Stimulated activated CD4-positive, alpha-beta T cell treated with anti-CD3 and anti-CD28 coated beads, Interleukin-4, amount 100 ng/mL, for 48 hours (primary cell): Measurements from ENCODE around the gene RNASEL.
"Not testable (repeated sequence)": the region's sequence is repeated elsewhere in the genome, so short reads cannot be mapped to it uniquely, and the experiment has no call there.

Source experiments
- DNase-seq, 2 donors: peaks; one replicate each; pipeline ENCODE4 v3.0.0-alpha.2; 2020; ENCODE audit warnings: low read depth in 2 of 2

The RNASEL gene, protein sequence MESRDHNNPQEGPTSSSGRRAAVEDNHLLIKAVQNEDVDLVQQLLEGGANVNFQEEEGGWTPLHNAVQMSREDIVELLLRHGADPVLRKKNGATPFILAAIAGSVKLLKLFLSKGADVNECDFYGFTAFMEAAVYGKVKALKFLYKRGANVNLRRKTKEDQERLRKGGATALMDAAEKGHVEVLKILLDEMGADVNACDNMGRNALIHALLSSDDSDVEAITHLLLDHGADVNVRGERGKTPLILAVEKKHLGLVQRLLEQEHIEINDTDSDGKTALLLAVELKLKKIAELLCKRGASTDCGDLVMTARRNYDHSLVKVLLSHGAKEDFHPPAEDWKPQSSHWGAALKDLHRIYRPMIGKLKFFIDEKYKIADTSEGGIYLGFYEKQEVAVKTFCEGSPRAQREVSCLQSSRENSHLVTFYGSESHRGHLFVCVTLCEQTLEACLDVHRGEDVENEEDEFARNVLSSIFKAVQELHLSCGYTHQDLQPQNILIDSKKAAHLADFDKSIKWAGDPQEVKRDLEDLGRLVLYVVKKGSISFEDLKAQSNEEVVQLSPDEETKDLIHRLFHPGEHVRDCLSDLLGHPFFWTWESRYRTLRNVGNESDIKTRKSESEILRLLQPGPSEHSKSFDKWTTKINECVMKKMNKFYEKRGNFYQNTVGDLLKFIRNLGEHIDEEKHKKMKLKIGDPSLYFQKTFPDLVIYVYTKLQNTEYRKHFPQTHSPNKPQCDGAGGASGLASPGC

DNA sequence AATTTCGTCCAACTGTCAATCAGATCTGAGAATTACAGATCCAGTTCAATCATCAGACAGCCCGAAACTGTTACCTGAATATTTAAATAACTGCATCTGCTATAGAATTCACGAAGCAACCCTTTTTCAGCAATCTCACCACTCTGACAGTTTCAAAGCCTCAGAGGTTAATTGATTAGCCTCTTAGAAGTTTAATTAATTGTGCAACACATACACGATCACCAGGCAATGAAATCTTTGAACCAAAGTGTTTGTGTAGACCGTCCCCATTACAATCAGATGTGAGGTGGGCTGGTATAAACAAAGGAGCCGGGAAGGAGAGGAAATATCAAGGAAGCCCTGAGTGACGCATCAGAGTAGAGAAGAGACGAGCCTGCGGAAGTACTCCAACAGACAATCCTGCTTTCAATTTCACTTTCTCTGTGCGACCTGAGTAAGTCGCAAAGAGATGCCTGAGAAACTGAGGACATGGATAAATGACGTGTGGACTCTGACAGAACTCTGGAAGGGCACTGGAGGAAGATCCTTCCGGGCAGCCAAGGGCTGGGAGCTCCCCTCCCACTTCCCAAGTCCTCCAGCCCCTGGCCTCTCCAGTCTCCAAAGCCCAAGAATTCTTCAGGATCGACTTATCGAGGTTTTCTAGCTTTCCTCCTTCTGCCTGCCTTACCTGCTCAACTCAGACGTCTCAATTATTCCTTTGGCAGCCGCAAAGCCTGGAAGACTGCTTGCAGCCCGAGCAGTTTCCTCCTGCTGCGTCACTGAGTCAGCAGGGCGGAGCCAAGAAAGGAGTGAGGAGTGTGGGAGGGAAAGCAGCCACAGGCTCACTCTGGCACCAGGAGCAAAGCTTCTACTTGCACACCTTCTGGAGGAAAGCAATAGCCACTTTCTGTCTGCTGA is at the start of gene RNASEL:
Gene RNASEL, minus strand, starts transcription at position 757 of the 897 bp plus-strand sequence. CDS start 2,450 bp downstream, outside the sequence.
- DNase-seq, result peak in 1 of 2 donors; percentile 54

DNA sequence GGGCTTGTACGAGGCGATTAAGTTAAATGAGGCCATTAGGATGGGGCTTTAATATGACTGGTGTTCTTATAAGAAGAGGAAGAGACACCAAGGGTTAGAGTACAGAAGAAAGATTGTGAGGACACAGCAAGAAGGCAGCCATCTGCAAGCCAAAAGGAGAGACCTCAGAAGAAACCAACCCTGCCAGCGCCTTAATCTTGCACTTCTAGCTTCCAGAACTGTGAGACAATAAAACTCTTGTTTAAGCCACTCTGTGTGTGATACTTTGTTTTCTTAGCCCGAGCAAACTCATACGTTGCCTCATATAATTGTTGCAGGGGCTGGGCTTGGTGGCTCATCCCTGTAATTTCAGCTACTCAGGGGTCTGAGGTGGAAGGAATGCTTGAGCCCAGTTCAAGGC is 48.7 kb upstream of the RNASEL start:
- DNase-seq, result no peak

DNA sequence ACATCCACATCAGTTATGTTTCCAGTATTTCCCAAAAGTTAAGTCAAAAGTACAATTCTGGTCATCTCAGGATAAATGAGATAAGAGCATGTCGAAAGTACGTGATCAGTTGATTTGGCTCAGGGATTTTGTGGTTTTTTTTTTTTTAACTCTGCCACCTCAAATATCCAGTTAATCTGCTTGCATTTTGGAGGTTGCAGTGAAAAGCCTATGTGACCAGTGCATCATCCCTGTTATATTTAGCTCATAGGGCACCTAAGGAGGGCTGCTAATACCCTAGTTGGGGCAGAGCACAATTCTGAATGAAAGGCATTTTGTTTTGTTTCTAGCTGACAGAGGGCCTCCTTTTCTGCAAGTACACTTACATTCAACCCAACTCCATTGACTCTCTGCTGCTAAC is 46.8 kb upstream of the RNASEL start:
- no peak for DNase-seq

DNA sequence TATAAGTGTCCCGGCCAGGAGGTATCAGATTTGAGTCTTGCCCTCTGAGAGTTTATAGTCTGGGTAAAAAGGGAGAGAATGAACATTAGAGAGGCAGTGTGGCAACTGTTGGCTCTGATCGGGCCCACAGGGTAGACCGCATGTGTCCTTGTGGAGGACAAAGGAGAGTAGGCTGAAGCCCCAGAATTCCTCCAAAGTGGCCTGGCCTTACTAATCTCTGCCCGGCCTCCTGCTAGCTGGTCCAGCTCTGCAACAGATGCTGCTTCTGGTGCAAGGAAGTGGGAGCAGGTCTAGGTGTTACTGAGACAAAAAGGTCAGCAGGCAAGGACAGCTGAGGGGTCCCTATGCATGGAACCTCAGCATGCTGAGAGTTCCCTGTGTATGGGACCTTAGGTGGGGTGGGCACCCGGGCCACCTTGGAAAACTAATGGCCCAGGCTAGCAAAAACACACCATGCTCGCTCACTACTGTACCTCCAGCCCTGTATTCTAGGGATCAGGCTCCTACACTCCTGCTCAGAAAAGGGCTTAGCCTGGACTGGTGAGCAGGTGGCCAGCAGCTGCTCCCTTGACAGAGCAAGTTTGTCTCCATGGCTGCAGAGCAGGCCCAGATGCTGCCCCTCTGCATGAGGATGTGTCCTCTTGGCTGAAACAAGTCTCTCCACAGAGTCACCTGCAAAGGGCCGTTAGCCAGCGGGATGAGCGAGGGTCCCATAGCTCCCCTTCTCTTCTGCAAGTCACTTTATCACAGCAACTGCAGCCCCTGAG is 45.4 kb upstream of the RNASEL start:
- no peak for DNase-seq

DNA sequence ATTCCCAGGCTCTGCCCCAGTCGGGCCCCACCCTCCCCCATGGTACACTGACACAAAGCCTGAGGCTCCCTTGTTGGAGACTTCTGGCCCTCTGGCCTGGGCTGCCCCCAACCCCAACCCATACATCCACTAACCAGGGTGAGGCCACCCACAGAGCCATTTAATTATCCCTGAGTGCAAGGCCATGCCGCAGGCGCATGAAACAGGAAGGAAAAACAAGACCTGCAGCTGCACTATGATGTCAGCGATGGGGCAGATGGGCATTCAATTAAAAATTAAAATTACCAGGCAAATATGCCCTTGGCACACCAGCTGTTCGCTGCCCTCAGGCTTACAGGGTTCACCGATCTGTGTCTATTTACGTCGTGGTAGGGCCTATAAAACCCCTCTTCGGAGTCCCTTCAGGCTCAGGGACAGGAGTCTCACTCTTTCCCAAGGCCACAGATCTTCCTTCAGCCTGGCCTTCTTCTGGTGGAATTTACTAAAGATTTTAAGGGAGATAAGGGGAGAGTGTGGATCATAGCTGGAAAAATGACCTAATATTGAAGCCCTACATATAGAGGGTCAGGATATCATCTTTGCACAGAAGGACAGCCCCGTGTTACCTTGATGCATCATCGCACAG is 44.7 kb upstream of the RNASEL start:
- DNase-seq, result no peak

DNA sequence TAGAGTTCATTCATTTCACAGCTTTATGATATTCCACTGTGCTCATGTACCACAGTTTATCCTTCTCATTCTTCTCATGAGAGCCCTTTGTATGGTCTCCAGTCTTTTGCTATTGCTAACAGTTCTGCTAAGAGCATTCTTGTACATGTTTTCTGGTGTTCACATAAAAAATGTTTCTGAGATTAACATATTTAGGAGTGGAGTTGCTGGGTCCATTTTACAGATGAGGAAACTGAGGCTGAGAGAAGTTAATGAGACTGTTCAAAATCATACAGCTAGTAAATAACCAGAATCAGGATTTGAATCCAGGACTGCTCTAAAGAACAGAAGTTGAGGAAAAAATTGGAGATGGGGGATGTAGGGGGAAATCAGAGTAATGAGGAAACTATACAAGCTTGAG is 44.0 kb upstream of the RNASEL start:
- DNase-seq, result no peak

DNA sequence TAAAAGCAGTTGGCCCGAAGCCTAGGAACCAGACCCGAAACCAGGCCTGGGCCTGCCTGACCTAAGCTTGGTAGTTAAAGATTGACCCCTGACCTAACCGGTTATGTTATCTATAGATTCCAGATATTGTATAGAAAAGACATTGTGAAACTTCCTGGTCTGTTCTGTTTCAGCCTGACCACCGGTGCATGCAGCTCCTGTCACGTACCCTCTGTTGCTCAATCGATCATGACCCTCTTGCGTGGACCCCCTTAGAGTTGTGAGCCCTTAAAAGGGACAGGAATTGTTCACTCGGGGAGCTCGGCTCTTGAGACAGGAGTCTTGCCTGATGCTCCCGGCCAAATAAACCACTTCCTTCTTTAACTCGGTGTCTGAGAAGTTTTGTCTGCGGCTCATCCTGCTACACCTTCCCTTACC is 43.4 kb upstream of the RNASEL start:
- DNase-seq, result not testable (repeated sequence)

DNA sequence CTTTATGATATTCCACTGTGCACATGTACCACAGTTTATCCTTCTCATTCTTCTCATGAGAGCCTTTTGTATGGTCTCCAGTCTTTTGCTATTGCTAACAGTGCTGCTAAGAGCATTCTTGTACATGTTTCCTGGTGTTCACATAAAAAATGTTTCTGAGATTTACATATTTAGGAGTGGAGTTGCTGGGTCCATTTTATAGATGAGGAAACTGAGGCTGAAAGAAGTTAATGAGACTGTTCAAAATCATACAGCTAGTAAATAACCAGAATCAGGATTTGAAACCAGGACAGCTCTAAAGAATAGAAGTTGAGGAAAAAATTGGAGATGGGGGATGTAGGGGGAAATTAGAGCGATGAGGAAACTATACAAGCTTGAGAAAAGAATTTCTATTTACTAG is 42.9 kb upstream of the RNASEL start:
- no peak for DNase-seq

DNA sequence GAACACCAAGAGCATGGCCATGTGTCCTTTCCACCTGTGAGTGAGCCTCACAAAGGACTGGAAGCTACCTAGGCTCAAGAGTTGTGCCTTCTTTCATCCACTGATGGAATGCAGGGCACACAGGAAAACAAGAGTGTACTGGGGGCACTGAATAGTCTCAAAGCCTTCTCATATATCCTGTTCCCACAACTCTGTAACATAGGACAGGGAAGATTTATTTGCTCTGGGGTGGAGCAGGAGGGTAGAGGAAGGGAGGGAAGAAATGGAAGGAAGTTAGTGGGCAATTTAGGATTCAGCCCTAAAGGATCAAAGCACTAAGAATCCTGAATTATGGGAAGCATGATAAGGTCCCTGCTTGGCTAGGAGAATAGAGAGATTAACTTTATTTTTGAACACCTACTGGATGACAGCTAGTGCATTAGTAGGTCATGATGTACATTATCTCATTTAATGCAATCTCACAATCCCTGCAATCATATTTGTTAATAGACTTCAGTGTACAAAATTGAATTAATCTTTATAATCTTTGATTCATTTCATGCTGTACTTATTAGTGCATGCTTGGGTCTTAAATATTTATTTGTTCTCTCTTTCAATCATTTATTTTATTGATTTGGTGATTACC is 42.1 kb upstream of the RNASEL start:
- DNase-seq, result no peak

DNA sequence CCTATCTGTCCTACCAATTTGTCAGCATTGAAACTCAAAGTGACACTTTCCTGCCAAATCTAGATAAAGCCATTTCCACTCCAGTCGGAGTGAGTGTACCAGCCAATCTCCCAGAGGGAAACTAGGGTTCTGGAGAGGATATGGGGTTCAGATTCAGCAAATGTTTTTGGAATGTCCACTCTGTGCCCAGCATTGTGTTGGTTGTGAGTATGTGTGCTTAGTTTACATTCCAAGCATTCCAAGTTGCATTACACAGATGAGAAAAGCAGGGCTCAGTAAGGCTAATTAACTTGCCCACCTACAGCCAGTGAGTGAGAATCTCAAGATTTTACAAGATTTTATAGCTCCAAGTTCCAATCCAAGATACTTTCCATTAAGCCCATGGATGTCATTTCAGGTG is 41.5 kb upstream of the RNASEL start:
- no peak for DNase-seq

DNA sequence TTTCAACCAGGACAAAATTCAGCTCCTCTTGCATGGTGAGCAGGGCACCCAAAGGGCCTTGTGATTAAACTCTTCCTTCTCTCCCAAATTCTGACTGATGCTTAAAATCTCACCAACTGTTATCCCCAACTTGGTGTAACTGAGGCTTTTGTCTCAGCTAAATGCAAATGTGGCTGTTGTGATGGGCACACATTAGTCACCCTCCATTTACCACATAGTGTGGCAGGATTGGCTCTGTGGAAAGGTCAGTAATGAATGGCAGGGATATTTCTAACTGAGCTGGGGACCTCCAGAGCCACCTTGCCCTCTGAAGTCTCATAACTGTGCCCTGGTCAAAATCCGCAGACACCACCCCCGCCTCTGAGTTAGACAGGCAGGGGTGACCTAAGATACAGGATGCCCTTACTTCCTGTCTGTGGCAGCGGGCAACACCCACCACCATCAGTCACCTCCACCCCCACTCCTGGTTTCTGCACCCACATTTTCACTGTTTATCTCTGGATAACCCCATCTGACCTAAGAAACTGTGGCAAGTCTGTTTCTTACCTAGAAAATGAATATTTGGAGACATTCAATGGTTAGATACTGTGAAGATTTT is 40.5 kb upstream of the RNASEL start:
- peak; percentile 30 to 66 for DNase-seq

DNA sequence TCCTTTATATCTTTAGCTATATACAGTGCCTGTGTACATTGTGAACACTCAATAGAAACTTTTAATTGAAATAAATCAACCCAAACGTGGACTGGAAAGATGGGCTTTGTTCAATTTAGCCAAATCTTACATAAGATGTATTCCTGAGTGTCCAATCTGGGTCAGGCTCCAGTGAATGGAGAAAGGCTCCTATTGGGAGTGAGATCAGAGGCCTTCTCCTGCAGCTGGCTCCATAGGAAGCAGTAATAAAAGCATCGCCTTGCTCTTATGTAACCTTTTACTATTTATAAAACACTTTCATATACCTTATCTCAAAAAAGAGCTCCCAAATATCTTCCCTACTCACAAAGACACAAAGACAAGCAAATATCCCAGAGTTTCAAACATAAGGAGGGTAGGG is 40.0 kb upstream of the RNASEL start:
- DNase-seq, result no peak

DNA sequence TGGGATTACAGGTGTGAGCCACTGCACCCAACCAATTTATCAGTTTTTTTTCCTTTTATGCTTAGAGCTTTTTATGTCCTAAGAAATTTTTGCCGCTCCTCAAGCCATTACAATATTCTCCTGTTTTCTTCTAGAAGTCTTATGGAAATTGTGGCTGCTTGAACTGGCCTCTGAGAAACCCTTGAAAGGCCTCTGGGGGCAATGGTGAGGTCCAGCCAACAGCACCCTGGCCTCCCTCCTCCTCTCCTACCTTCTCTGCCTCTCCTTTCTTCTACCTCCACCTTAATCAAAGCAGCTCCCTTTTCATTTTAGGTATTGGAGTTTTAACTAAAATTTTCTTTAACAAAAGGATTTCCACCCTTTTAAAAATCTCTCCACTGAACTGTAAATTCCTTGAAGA is 39.6 kb upstream of the RNASEL start:
- no peak for DNase-seq

DNA sequence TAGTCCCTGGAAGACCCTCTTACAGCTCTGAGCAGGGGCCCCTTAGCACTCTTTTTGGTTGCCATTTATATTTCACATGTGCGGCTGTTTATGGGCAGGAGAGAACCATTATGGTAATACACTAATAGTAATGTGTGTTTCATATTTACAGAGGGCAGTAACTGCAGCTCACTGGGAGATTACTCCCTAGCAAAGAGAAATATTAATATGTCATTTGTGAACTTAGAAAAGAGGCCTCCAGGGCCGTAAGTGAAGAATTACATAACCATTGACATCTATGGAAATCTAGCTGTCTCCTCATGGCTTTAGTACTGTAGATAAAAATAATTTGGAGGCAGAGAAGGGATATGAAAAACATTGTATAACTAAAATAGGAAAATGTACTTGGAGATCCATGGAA is 38.6 kb upstream of the RNASEL start:
- DNase-seq, result no peak

DNA sequence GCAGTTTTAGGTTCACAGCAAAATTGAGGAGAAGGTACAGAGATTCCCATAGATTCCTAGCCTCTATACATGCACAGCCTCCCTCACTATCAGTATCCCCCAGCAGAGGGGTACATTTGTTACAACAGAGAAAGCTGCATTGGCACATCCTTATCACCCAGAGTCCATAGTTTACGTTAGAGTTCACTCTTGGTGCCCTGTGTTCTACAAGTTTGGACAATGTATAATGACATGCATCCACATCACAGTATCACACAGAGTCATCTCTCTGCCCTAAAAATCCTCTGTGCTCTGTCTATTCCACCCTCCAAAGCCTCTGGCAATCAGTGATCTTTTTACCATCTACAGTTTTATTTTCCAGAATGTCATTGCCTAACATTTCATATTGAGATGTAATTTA is 37.5 kb upstream of the RNASEL start:
- DNase-seq, result no peak

DNA sequence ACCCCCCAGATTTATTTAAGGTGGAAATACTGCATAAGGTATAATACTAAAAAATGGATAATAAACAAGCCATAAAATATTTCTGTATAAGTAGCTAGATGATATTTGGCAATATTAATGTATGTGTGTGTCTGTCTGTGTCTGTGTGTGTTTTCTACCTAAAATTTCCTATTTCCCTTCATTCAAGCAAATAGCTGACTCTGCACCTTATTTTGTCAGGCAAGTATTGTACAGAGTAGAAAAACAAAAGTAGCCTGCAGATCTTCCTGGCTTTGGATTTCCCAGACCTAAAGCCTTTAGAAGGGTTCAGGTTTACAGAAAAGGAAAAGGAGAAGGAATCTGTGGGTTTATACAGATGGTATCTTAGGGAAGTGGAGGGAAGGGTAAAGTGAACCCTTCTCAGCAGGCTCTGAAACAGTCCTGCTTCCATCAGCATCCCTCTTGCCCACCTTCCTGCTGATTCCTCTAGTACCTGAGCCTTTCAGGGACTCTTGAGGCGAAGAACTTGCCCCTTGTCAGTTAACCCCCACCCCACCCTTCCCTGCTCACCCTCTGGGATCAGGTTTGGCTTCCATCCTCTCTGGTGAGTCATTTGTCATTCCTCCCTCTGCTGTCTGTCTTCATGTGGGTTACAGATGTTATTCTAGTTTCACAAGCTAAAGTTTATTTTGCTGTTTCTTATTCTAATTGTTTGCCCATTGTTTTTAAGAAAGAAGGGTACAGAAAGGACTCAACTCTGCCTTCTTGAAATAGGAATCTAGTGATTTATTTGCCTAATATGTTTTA is 36.9 kb upstream of the RNASEL start:
- DNase-seq, result no peak

DNA sequence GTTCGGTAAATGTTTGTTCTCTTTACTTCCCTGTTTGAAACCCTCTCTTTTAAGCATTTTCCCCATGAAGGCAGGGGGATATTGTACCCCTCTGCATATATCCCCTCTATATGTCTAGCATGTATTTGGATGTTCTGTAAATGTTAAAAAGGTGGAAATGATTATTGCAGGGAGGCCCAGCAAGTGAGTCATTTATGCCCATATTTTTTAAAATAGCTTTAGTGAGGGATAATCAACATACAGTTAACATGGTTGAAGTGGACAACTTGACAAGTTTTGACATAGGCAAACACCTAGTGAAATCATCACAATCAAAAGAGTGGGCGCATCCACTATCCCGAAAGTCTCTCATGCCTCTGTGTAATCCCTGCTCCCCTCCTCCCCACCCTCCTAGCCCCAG is 36.0 kb upstream of the RNASEL start:
- no peak for DNase-seq

DNA sequence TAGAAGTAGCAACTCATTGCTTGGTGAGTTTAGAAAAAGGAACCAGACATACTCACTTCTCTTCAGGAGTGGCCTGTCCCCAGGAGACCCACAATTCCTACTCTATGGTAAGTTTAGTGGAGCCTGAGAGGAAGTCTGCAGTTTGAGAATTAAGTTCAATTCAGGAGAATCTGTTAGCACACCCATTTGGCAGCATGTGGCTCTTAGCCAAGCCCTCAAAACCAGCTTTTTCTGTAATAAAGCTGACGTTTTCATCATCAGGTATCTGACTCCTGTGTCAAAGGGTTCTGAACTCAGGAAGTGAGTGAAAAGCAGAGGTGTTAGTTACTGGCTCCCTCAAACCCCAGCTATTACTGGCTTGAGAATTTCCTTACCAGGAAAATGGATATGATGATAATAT is 35.5 kb upstream of the RNASEL start:
- DNase-seq, result no peak

DNA sequence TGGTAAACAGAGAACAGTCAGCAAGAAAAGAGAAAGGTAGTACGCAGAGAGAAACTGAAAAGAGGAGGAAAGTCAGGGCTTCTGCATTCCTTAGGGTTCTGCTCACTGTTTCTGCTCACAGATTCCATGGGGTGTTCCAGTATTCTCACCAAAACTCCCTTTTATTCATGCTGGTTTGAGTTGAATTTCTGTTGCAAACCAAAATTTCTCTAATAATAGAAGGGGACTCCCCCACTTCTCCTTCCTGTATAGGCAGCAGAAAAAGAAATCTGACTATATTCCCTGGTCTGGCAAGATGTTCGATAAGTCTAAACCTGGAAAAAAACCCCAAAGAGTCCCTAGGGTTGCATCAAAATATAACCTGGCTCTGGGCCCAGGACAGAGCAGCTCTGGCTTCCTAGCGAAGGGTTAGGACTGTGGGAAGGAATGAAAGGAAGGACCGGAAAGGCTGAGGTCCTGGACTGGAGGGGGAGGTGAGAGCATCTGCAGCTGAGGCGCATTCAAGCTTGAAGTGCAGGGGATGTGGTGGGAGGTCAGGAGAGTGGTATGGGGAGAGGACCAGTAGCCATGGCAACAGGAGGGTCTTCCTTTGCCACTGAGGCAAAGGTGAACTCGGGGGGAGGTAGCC is 34.0 kb upstream of the RNASEL start:
- no peak for DNase-seq
